22Rv1 (cell line): ENCODE data around the gene LRRN4.

Experiments
- CTCF ChIP-seq: fragments of 450-650 bp; IDR thresholded peaks from 2 replicates; pipeline ENCODE4 v1.5.1; 2017; ENCODE audit warnings: mild to moderate bottlenecking
- ZFX ChIP-seq: fragments of 450-650 bp; IDR thresholded peaks from 2 replicates; pipeline ENCODE4 v1.6.1; 2017; ENCODE audit warnings: antibody characterized with exemption, borderline replicate concordance

GRCh38 chr20:6053064-6053775, 640 bp downstream of the LRRN4 start:
- TF ChIP-seq CTCF (no peak), ZFX (no peak)
